HG03442 (cell line): ENCODE measurements around the gene MAP1LC3B2.
"Not testable (repeated sequence)": the region's sequence is repeated elsewhere in the genome, so short reads cannot be mapped to it uniquely, and the experiment has no call there.

ENCODE experiments used
- ATAC-seq: cut with Tn5 transposase; IDR thresholded peaks from one replicate; pipeline ENCODE4 v1.9.1; 2021; ENCODE audit warnings: mild to moderate bottlenecking, moderate library complexity; ENCODE audit not compliant: unreplicated experiment

The MAP1LC3B2 gene

GRCh38 chr12:116556964-116557698 lies 2.0 kb upstream of the MAP1LC3B2 start:
- ATAC-seq, result no peak

- ATAC-seq, result no peak
Measured at GRCh38 chr12:116558280-116559161, 660 bp upstream of the MAP1LC3B2 start.

- no peak for ATAC-seq
Measured at GRCh38 chr12:116561181-116561821, 2.1 kb downstream of the MAP1LC3B2 start.

- no peak for ATAC-seq
Measured at GRCh38 chr12:116562090-116562489, 2.9 kb downstream of the MAP1LC3B2 start.

GRCh38 chr12:116563262-116563661 lies 4.1 kb downstream of the MAP1LC3B2 start:
- no peak for ATAC-seq

- no peak for ATAC-seq
Measured at GRCh38 chr12:116564080-116564479, 4.9 kb downstream of the MAP1LC3B2 start.

GRCh38 chr12:116565221-116565620 lies 6.0 kb downstream of the MAP1LC3B2 start:
- not testable (repeated sequence) for ATAC-seq

- no peak for ATAC-seq
Measured at GRCh38 chr12:116565963-116566362, 6.8 kb downstream of the MAP1LC3B2 start.

GRCh38 chr12:116568203-116568602 lies 9.0 kb downstream of the MAP1LC3B2 start:
- no peak for ATAC-seq

- ATAC-seq, result no peak
Measured at GRCh38 chr12:116571089-116571488, 11.9 kb downstream of the MAP1LC3B2 start.

- ATAC-seq, result no peak
Measured at GRCh38 chr12:116573776-116574175, 14.6 kb downstream of the MAP1LC3B2 start.

GRCh38 chr12:116575754-116576153 lies 16.6 kb downstream of the MAP1LC3B2 start:
- not testable (repeated sequence) for ATAC-seq

- no peak for ATAC-seq
Measured at GRCh38 chr12:116577154-116577561, 18.0 kb downstream of the MAP1LC3B2 start.

GRCh38 chr12:116578051-116578450 lies 18.9 kb downstream of the MAP1LC3B2 start:
- no peak for ATAC-seq

- ATAC-seq, result no peak
Measured at GRCh38 chr12:116582610-116583009, 23.4 kb downstream of the MAP1LC3B2 start.

- ATAC-seq, result no peak
Measured at GRCh38 chr12:116583129-116583694, 24.0 kb downstream of the MAP1LC3B2 start.

- no peak for ATAC-seq
Measured at GRCh38 chr12:116587270-116587669, 28.1 kb downstream of the MAP1LC3B2 start.

- no peak for ATAC-seq
Measured at GRCh38 chr12:116588390-116589028, 29.3 kb downstream of the MAP1LC3B2 start.

- ATAC-seq, result no peak
Measured at GRCh38 chr12:116589581-116589980, 30.4 kb downstream of the MAP1LC3B2 start.

GRCh38 chr12:116590561-116590960 lies 31.4 kb downstream of the MAP1LC3B2 start:
- ATAC-seq, result no peak
